MG63 (cell line): ENCODE results near the gene ZNF107. TPM values are rescaled to one million over a fixed set of nuclear protein-coding genes. Genes with fewer than 3 reads are reported as not detected.
"Not testable (repeated sequence)": the region's sequence is repeated elsewhere in the genome, so short reads cannot be mapped to it uniquely, and the experiment has no call there.

Experiments used
- DNase-seq: peaks from one replicate; pipeline ENCODE4 v3.0.0-alpha.2; 2020
- H3K27me3 ChIP-seq: fragments of 250-450 bp; sonication (Bioruptor Pico); 2 replicates; pipeline ENCODE4 v1.5.1; 2020; ENCODE audit warnings: mild to moderate bottlenecking, moderate library complexity
- H3K36me3 ChIP-seq: fragments of 250-450 bp; sonication (Bioruptor Pico); 2 replicates; pipeline ENCODE4 v1.5.1; 2020; ENCODE audit warnings: mild to moderate bottlenecking, moderate library complexity
- H3K4me3 ChIP-seq: fragments of 250-450 bp; sonication (Bioruptor Pico); 2 replicates; pipeline ENCODE4 v1.5.1; 2020; ENCODE audit warnings: mild to moderate bottlenecking, moderate library complexity
- H3K9me3 ChIP-seq: fragments of 250-450 bp; sonication (Bioruptor Pico); 2 replicates; pipeline ENCODE4 v1.5.1; 2020; ENCODE audit warnings: mild to moderate bottlenecking, moderate library complexity
- total RNA-seq: library from RNA; depleted of rRNA; stranded (reverse); fragments of >200 nt; shearing (Covaris generic); gene quantifications from 2 replicates; pipeline ENCODE4 v1.2.3, GENCODE V29; 2014; ENCODE audit warnings: low replicate concordance

The ZNF107 gene
- total RNA-seq, 1 experiment from 2014 or later, result 0.92 TPM

- no peak for DNase-seq
- Histone ChIP-seq H3K4me3 (no peak overlapping the region), H3K27me3 (no peaks in the 10 kb centered on the region), H3K36me3 (no peaks in the 10 kb centered on the region), H3K9me3 (no peaks in the 10 kb centered on the region)
These were observed 26.5 kb upstream of the ZNF107 start for GRCh38 chr7:64639267-64640001.

- H3K9me3 ChIP-seq, result no peaks in the 10 kb centered on the region
- no peak for DNase-seq
- no peak overlapping the region for H3K4me3 ChIP-seq
- H3K27me3 ChIP-seq, result no peaks in the 10 kb centered on the region
- no peaks in the 10 kb centered on the region for H3K36me3 ChIP-seq
These were observed 25.4 kb upstream of the ZNF107 start for GRCh38 chr7:64640504-64640903.

DNA sequence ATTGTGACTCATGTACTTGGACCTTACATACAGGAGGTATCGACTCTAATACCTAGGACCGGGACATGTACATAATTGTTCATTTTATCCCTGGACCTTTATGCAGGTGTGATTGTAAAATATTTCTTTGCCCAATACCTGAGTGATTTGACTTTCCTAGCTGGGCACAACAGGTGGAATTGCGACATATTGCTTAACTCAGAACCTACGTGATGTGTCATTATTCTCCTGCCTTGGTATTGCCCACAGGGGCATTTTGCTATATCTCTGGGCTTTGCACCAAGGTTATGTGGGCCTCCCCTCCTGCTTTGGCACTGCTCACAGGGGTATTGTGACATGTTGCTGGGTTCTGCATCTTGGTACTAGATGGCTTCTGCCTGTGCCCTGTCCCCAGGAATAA is 23.9 kb upstream of the ZNF107 start:
- DNase-seq, result no peak
- no peaks in the 10 kb centered on the region for H3K36me3 ChIP-seq
- no peaks in the 10 kb centered on the region for H3K27me3 ChIP-seq

DNA sequence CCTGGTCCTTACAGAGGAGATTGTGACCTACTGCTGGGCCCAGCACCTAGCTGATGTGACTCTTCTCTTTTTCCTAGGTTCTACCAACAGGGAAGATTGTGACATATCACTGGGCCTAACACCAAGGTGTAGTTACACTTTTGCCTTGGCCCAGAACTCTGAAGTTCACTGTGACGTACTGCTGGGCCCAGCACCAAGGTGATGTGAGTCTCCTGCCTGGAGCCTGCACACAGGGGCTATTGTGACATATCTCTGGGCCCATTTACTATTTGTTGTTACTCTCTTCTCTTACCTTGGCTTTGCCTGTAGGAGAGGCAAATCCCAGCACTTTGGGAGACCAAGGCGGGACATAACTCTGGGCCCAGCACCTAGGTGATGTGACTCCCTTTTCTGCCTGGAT is 23.1 kb upstream of the ZNF107 start:
- no peak overlapping the region for H3K4me3 ChIP-seq
- H3K27me3 ChIP-seq, result no peaks in the 10 kb centered on the region

More for the DNA sequence above, 23.9 kb upstream of the ZNF107 start:
- H3K4me3 ChIP-seq, result no peak overlapping the region
- H3K9me3 ChIP-seq, result no peaks in the 10 kb centered on the region

DNA sequence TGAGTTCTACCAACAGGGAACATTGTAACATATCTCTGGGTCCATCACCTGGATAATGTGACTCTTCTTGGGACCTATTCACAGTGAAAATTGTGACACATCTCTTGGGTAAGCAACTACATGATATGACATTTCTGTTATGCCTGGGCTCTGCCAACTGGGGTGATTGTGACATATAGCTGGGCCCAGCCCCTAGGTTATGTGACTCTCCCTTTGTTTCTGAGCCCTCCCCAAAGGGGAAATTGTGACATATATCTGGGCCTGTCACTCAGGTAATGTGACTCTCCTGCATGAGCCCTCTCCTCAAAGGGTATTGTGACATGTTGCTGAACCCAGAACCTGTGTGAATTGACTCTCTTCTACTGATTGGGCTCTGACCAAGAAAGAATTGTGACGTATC is 22.4 kb upstream of the ZNF107 start:
- H3K9me3 ChIP-seq, result no peaks in the 10 kb centered on the region
- no peaks in the 10 kb centered on the region for H3K36me3 ChIP-seq
- no peak overlapping the region for H3K4me3 ChIP-seq
- no peak for DNase-seq
- no peaks in the 10 kb centered on the region for H3K27me3 ChIP-seq

More for the DNA sequence above, 23.1 kb upstream of the ZNF107 start:
- Histone ChIP-seq H3K9me3 (no peaks in the 10 kb centered on the region), H3K36me3 (no peaks in the 10 kb centered on the region)
- DNase-seq, result no peak

GRCh38 chr7:64651203-64651602 is 14.7 kb upstream of the ZNF107 start:
- Histone ChIP-seq H3K27me3 (no peaks in the 10 kb centered on the region), H3K36me3 (no peaks in the 10 kb centered on the region), H3K4me3 (no peak overlapping the region), H3K9me3 (no peaks in the 10 kb centered on the region)
- DNase-seq, result no peak

DNA sequence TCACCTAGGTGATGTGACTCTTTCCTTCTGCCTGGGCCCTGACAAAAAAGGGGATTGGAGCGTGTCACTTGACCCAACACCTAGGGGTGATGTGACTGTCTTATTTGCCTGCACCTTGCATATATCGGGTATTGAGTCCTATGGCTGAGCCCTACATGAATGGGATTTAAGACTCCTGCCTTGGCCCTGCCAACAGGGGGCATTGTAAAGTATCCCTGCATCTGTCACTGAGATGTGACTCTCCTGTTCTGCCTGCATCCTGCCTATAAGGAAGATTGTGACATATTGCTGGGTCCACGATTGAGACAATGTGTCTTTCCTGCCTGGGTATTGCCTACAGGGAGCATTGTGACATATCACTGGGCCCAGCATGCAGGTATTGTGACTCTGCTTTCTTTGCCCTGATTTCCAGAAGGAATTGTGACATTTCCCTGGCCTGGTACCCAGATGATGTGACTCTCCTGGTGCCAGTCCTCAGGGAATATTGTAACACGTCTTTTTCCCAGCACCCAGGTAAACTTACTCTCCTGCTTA is 14.2 kb upstream of the ZNF107 start:
- Histone ChIP-seq H3K4me3 (no peak overlapping the region), H3K9me3 (no peaks in the 10 kb centered on the region), H3K36me3 (no peaks in the 10 kb centered on the region), H3K27me3 (no peaks in the 10 kb centered on the region)
- DNase-seq, result no peak

- DNase-seq, result peak; percentile 21
- no peaks in the 10 kb centered on the region for H3K9me3 ChIP-seq
- H3K36me3 ChIP-seq, result no peaks in the 10 kb centered on the region
- H3K27me3 ChIP-seq, result no peaks in the 10 kb centered on the region
- no peak overlapping the region for H3K4me3 ChIP-seq
These were observed 12.1 kb upstream of the ZNF107 start for GRCh38 chr7:64653721-64654401.

- no peaks in the 10 kb centered on the region for H3K9me3 ChIP-seq
- no peak for DNase-seq
- no peaks in the 10 kb centered on the region for H3K27me3 ChIP-seq
- no peaks in the 10 kb centered on the region for H3K36me3 ChIP-seq
- H3K4me3 ChIP-seq, result no peak overlapping the region
These were observed 11.0 kb upstream of the ZNF107 start for GRCh38 chr7:64654796-64655548.

GRCh38 chr7:64655811-64656210 is 10.1 kb upstream of the ZNF107 start:
- Histone ChIP-seq H3K36me3 (no peaks in the 10 kb centered on the region), H3K9me3 (no peaks in the 10 kb centered on the region), H3K27me3 (no peaks in the 10 kb centered on the region), H3K4me3 (no peak overlapping the region)
- no peak for DNase-seq

GRCh38 chr7:64656489-64656888 is 9.4 kb upstream of the ZNF107 start:
- Histone ChIP-seq H3K4me3 (no peak overlapping the region), H3K9me3 (no peaks in the 10 kb centered on the region), H3K36me3 (no peaks in the 10 kb centered on the region), H3K27me3 (no peaks in the 10 kb centered on the region)
- no peak for DNase-seq

DNA sequence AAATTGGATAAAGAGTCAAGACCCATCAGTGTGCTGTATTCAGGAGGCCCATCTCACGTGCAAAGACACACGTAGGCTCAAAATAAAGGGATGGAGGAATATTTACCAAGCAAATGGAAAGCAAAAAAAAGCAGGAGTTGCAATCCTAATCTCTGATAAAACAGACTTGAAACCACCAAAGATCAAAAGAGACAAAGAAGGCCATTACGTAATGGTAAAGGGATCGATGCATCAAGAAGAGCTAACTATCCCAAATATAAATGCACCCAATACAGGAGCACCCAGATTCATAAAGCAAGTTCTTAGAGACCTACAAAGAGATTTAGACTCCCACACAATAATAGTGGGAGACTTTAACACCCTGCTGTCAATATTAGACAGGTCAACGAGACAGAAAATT is 3.8 kb upstream of the ZNF107 start:
- H3K27me3 ChIP-seq, H3K36me3 ChIP-seq, H3K4me3 ChIP-seq, H3K9me3 ChIP-seq, DNase-seq: not testable (repeated sequence)

GRCh38 chr7:64666663-64667050 is 724 bp downstream of the ZNF107 start:
- Histone ChIP-seq H3K27me3 (no peaks in the 10 kb centered on the region), H3K9me3 (no peaks in the 10 kb centered on the region), H3K36me3 (peaks cover 8% of the 10 kb centered on the region; the same call in 1 of the 2 replicates), H3K4me3 (peak overlapping the region; percentile 73)
- DNase-seq, result no peak

DNA sequence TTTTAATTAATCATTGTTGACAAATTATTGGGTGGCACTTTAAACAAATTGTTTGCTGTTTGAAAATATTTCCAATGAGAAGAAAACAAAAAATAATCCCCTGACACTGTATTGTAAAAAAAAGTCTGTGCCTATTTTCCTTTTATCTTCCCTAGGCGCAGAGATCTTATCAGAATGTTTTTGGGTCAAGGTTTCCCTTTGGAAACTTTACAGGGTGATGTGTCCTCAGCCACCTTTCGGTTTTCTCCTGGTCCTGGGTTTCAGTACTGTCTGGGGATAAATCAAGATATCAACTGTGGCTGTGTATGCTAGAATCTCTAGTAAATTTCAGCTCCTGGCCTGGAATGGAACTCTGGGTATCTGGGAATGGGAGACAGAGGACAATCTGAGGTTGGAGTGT is 1.4 kb downstream of the ZNF107 start:
- Histone ChIP-seq H3K9me3 (no peaks in the 10 kb centered on the region), H3K27me3 (no peaks in the 10 kb centered on the region), H3K36me3 (peaks cover 8% of the 10 kb centered on the region; the same call in 1 of the 2 replicates), H3K4me3 (peak overlapping the region; percentile 73)
- DNase-seq, result no peak

- H3K4me3 ChIP-seq, result no peak overlapping the region
- DNase-seq, result no peak
- H3K9me3 ChIP-seq, result no peaks in the 10 kb centered on the region
- H3K36me3 ChIP-seq, result peaks cover 8% of the 10 kb centered on the region; the same call in 1 of the 2 replicates
- H3K27me3 ChIP-seq, result no peaks in the 10 kb centered on the region
These were observed 6.5 kb downstream of the ZNF107 start for GRCh38 chr7:64672414-64672813.

- DNase-seq, result no peak
- Histone ChIP-seq H3K4me3 (no peak overlapping the region), H3K9me3 (no peaks in the 10 kb centered on the region), H3K36me3 (peaks cover 3% of the 10 kb centered on the region), H3K27me3 (no peaks in the 10 kb centered on the region)
These were observed 19.2 kb downstream of the ZNF107 start for GRCh38 chr7:64685091-64685490.

DNA sequence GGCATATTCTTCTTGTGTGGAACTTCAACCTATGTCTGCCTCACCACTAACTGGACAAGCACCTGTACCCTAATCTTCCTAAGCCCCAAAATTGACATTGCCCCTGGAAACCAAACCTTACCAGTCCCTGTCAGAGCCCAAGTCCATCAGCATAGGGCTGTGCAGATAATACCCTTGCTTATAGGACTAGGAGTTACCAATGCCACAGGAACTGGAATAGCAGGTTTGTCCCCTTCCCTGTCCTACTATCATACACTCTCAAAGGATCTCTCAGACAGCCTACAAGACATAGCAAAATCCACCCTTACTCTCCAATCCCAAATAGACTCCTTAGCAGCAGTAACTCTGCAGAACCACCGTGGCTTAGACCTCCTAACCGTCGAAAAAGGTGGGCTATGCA is 19.8 kb downstream of the ZNF107 start:
- Histone ChIP-seq H3K4me3 (no peak overlapping the region), H3K36me3 (peaks cover 5% of the 10 kb centered on the region), H3K27me3 (no peaks in the 10 kb centered on the region), H3K9me3 (no peaks in the 10 kb centered on the region)
- DNase-seq, result no peak
